Stimulated activated naive B cell treated with anti-CD40 and anti-IgM and Interleukin-4, amounts not matched to agents 10 μg/mL and 1 μg/mL and 100 μg/mL, for 72 hours (primary cell): Measurements from ENCODE around the gene TPRN.

Source experiments
- ATAC-seq, 2 donors: fragments of 150-1000 bp; cut with Tn5 transposase; replicated peaks; 2 replicates each; pipeline ENCODE4 v1.10.0; 2021; ENCODE audit warnings: moderate library complexity in 1 of 2
- DNase-seq: peaks from one replicate; pipeline ENCODE4 v3.0.0; 2021
- H3K27ac Mint-ChIP-seq: one replicate; pipeline ENCODE4 v1.8.0; 2022; ENCODE audit warnings: mild to moderate bottlenecking, mixed read lengths
- H3K27me3 Mint-ChIP-seq, 2 donors: one replicate each; pipeline ENCODE4 v1.8.0; 2022; ENCODE audit warnings: mixed read lengths in 2 of 2
- H3K36me3 Mint-ChIP-seq, 2 donors: one replicate each; pipeline ENCODE4 v1.8.0; 2022; ENCODE audit warnings: mixed read lengths in 2 of 2, mild to moderate bottlenecking in 1 of 2
- H3K4me1 Mint-ChIP-seq, 2 donors: one replicate each; pipeline ENCODE4 v1.8.0; 2022; ENCODE audit warnings: mixed read lengths in 2 of 2, mild to moderate bottlenecking in 1 of 2
- H3K4me3 Mint-ChIP-seq, 2 donors: one replicate each; pipeline ENCODE4 v1.8.0; 2022; ENCODE audit warnings: mild to moderate bottlenecking in 2 of 2, mixed read lengths in 2 of 2, moderate library complexity in 1 of 2
- H3K9me3 Mint-ChIP-seq, 2 donors: one replicate each; pipeline ENCODE4 v1.8.0; 2022; ENCODE audit warnings: mixed read lengths in 2 of 2, mild to moderate bottlenecking in 1 of 2

TPRN gene

GRCh38 chr9:137143459-137143858 lies 57.1 kb downstream of the TPRN start:
- ATAC-seq (no peak), DNase-seq (no peak)
- no peaks in the 10 kb centered on the region for H3K9me3 Mint-ChIP-seq
- peaks cover 66 to 75% of the 10 kb centered on the region in 2 donors for H3K27me3 Mint-ChIP-seq
- peaks cover 3 to 10% of the 10 kb centered on the region in 2 donors for H3K4me1 Mint-ChIP-seq
- no peaks in the 10 kb centered on the region for H3K36me3 Mint-ChIP-seq
- no peak overlapping the region for H3K27ac Mint-ChIP-seq
- H3K4me3 Mint-ChIP-seq: no peak overlapping the region

DNA sequence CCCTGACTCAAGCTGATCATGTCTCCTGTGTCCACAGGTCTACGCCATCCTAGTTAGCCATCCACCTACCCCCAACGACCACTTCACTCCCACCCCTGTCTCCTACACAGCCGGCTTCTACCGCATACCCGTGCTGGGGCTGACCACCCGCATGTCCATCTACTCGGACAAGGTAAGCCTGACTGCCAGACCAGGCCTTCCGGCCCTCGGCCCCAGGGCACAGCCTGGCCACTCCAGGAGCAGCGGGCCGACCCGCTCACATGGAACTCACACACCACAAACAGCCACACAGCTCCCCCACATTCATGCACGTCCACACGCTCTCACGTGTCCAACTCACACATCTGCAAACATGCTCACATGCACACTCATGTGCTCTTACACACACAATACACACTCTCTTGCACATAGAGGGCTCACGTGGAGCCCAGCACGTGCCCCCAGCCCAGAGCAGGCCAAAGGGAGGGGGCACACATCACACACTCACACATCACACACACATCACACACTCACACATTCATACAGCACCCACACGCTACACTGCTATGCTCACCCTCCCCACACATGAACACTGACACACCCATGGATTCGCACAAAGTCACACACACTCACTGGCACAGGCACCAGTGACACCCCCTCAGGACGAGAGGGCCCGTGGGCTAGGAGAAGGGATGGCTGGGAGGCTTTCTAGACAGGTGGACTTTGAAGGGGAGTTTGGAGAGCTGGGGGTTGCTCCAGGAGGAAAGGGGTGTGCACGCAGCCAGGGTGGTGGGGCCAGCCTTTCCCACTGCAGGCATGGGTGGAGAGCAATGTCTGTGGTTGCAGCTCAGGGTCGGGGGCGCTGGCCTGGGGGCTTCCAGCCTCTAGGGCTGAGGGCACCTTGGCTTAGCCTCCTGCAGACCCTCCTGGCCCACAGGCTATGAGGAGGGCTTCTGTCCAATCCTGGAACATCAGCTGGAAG lies 58.3 kb downstream of the TPRN start:
- no peak overlapping the region for H3K27ac Mint-ChIP-seq
- H3K4me3 Mint-ChIP-seq: no peak overlapping the region
- no peaks in the 10 kb centered on the region for H3K36me3 Mint-ChIP-seq
- DNase-seq (no peak), ATAC-seq (no peak)
- H3K9me3 Mint-ChIP-seq: no peaks in the 10 kb centered on the region
- H3K4me1 Mint-ChIP-seq: peaks cover 12 to 13% of the 10 kb centered on the region in 2 donors
- peaks cover 74 to 84% of the 10 kb centered on the region in 2 donors for H3K27me3 Mint-ChIP-seq
